HepG2 (cell line): ENCODE measurements around the gene ITM2B. TPM values are rescaled to one million over a fixed set of nuclear protein-coding genes. Genes with fewer than 3 reads are reported as not detected.
A peak's percentile ranks its signal among the peaks of the same experiment; 100 is the strongest.

Experiments used
- AFF4 ChIP-seq: sonication (generic); formaldehyde crosslinking; IDR thresholded peaks from 2 replicates; pipeline ENCODE4 v1.4.0; 2020; ENCODE audit warnings: missing genetic modification reagents
- AHDC1 ChIP-seq: sonication (generic); formaldehyde crosslinking; IDR thresholded peaks from 2 replicates; pipeline ENCODE4 v1.5.1; 2020; ENCODE audit warnings: mild to moderate bottlenecking, missing genetic modification reagents, borderline replicate concordance
- FOXK1 ChIP-seq: sonication (generic); formaldehyde crosslinking; IDR thresholded peaks from 2 replicates; pipeline ENCODE4 v1.4.0; 2020; ENCODE audit warnings: low read depth, missing genetic modification reagents, borderline replicate concordance
- HDAC2 ChIP-seq: sonication (generic); formaldehyde crosslinking; IDR thresholded peaks from 2 replicates; pipeline ENCODE4 v1.4.0; 2020; ENCODE audit warnings: missing genetic modification reagents
- MXD3 ChIP-seq: IDR thresholded peaks from 2 replicates; pipeline ENCODE4 v1.6.1; 2016; ENCODE audit warnings: mild to moderate bottlenecking, missing biosample characterization, missing genetic modification reagents
- NONO ChIP-seq, 2 experiments: fragments of 450-650 bp in 1 of 2; sonication (generic) in 1 of 2; formaldehyde crosslinking in 1 of 2; IDR thresholded peaks in 1 of 2; conservative IDR thresholded peaks in 1 of 2; 2 replicates each; pipeline versions ENCODE4 v1.6.1 to v1.8.0; 2017 to 2022; ENCODE audit warnings: mild to moderate bottlenecking in 1 of 2, missing genetic modification reagents in 1 of 2, moderate library complexity in 1 of 2
- NR2F2 ChIP-seq: IDR thresholded peaks from 2 replicates; pipeline ENCODE4 v1.6.1; 2012; ENCODE audit warnings: low read depth, inconsistent platforms, borderline replicate concordance
- PHF20 ChIP-seq: sonication (generic); formaldehyde crosslinking; IDR thresholded peaks from 2 replicates; pipeline ENCODE4 v1.5.0; 2020; ENCODE audit warnings: mild to moderate bottlenecking, missing genetic modification reagents
- TAF1 ChIP-seq: sonication (generic); formaldehyde crosslinking; IDR thresholded peaks from 2 replicates; pipeline ENCODE4 v1.4.0; 2020; ENCODE audit warnings: missing genetic modification reagents
- ZBTB4 ChIP-seq: sonication (generic); formaldehyde crosslinking; IDR thresholded peaks from 2 replicates; pipeline ENCODE4 v1.4.0; 2020; ENCODE audit warnings: missing genetic modification reagents, mild to moderate bottlenecking, borderline replicate concordance
- ZFP91 ChIP-seq: sonication (generic); formaldehyde crosslinking; IDR thresholded peaks from 2 replicates; pipeline ENCODE4 v1.9.0; 2022; ENCODE audit warnings: missing genetic modification reagents, mild to moderate bottlenecking, borderline replicate concordance
- ZNF12 ChIP-seq: sonication (generic); formaldehyde crosslinking; IDR thresholded peaks from 2 replicates; pipeline ENCODE4 v1.5.0; 2020; ENCODE audit warnings: missing genetic modification reagents
- ZNF614 ChIP-seq: IDR thresholded peaks from 2 replicates; pipeline ENCODE4 v1.6.1; 2018; ENCODE audit warnings: missing biosample characterization, missing genetic modification reagents, inconsistent platforms, borderline replicate concordance
- ZZZ3 ChIP-seq: sonication (generic); formaldehyde crosslinking; IDR thresholded peaks from 2 replicates; pipeline ENCODE4 v1.4.0; 2020; ENCODE audit warnings: missing genetic modification reagents, mild to moderate bottlenecking, borderline replicate concordance
- polyA plus RNA-seq, 8 experiments: library from polyadenylated mRNA; depleted of rRNA in 3 of 8; stranded (reverse) in 7 of 8; unstranded in 1 of 8; fragments of >200 nt; fragmentation: Illumina TruSeq in 4 of 8; extraction: Trizol in 4 of 8; gene quantifications; 2 replicates each; pipeline versions ENCODE4 v1.2.1 to v1.2.3, GENCODE V29; 2011 to 2016; ENCODE audit warnings: low read depth in 4 of 8, missing spikeins in 1 of 8, mixed read lengths in 1 of 8; ENCODE audit not compliant: insufficient read depth in 1 of 8
- total RNA-seq, 5 experiments: library from RNA; depleted of rRNA; stranded (reverse); fragments of >200 nt; fragmentation: Illumina TruSeq; extraction: Trizol; gene quantifications; 2 replicates each; pipeline ENCODE4 v1.2.3, GENCODE V29; 2016; ENCODE audit warnings: low read depth in 1 of 5

The ITM2B gene
- total and polyA plus RNA-seq, 2 of the 13 experiments (the other 11 are each of a cell fraction or from before 2014, with no cell fraction given) = 158 to 373 TPM

- peak; percentile 46; the same call in 1 of the 2 replicates for TF ChIP-seq AHDC1 (CRISPR knock-in tag)
- TF ChIP-seq FOXK1 (CRISPR knock-in tag) = no peak
- TF ChIP-seq NR2F2 = 0 out of 2 replicates have a peak, but pooled peaks have one; percentile 38
- no peak for TF ChIP-seq ZNF614 (CRISPR knock-in tag)
- no peak for TF ChIP-seq NONO (IDR thresholded peaks at IDR 0.05)
- TF ChIP-seq NONO (CRISPR knock-in tag; conservative IDR thresholded peaks at IDR 0.05) = no peak
- no peak for TF ChIP-seq ZZZ3 (CRISPR knock-in tag)
- no peak for TF ChIP-seq PHF20 (CRISPR knock-in tag)
- TF ChIP-seq ZNF12 (CRISPR knock-in tag) = no peak
- TF ChIP-seq ZBTB4 = no peak
- TF ChIP-seq HDAC2 (CRISPR knock-in tag) = peak; percentile 58
- no peak for TF ChIP-seq AFF4
- TF ChIP-seq ZFP91 (CRISPR knock-in tag) = no peak
- TF ChIP-seq MXD3 (CRISPR knock-in tag) = no peak
- no peak for TF ChIP-seq TAF1 (CRISPR knock-in tag)
Measured at GRCh38 chr13:48253849-48254248, 20.8 kb downstream of the ITM2B start (continued).
